Measurements from ENCODE around the gene MEGF11.

- TF ChIP-seq POLR2AphosphoS5 (IDR thresholded peaks at IDR 0.05; ENCODE audit: low read depth, low read length) (no peak), POU2F2 (IDR thresholded peaks at IDR 0.05; ENCODE audit: low read depth, low read length) (no peak), POLR2A (IDR thresholded peaks at IDR 0.05; ENCODE audit: low read depth, low read length) (no peak), TAF1 (IDR thresholded peaks at IDR 0.05; ENCODE audit: low read depth, low read length) (no peak), SPI1 (IDR thresholded peaks at IDR 0.05; ENCODE audit: low read depth, low read length) (no peak)
Observed at GRCh38 chr15:66214246-66214645, 39.3 kb downstream of the MEGF11 start.

All from GM12891 (cell line).